Lung (tissue), 12 donors: ENCODE data around the gene PIK3CD. TPM values are rescaled to one million over a fixed set of nuclear protein-coding genes. Genes with fewer than 3 reads are reported as not detected.

Experiments used
- ATAC-seq: fragments of 200-7000 bp; cut with Tn5 transposase; one replicate; pipeline ENCODE4 v1.9.1; 2020; ENCODE audit warnings: moderate number of reproducible peaks; ENCODE audit not compliant: insufficient read depth, low FRiP score
- DNase-seq, 3 donors: peaks; one replicate each; pipeline ENCODE4 v3.0.0-alpha.2; 2013 to 2017
- H3K27ac ChIP-seq, 2 donors: one replicate each; pipeline ENCODE4 v1.5.1; 2013; ENCODE audit warnings: mild to moderate bottlenecking in 2 of 2, moderate library complexity in 2 of 2, control low read depth in 1 of 2, inconsistent platforms in 1 of 2, low read depth in 1 of 2, low read length in 1 of 2
- H3K27me3 ChIP-seq, 3 donors: one replicate each; pipeline ENCODE4 v1.5.1; 2013; ENCODE audit warnings: low read length in 2 of 3; ENCODE audit not compliant: control insufficient read depth in 3 of 3, insufficient read depth in 3 of 3
- H3K36me3 ChIP-seq, 4 donors: one replicate each; pipeline ENCODE4 v1.5.1; 2013; ENCODE audit warnings: low read length in 4 of 4, mild to moderate bottlenecking in 1 of 4, moderate library complexity in 1 of 4; ENCODE audit not compliant: control insufficient read depth in 4 of 4, insufficient read depth in 4 of 4
- H3K4me1 ChIP-seq, 5 donors: one replicate each; pipeline ENCODE4 v1.5.1; 2013; ENCODE audit warnings: low read length in 5 of 5, mild to moderate bottlenecking in 2 of 5, moderate library complexity in 1 of 5; ENCODE audit not compliant: control insufficient read depth in 5 of 5, insufficient read depth in 5 of 5
- H3K4me3 ChIP-seq: one replicate; pipeline ENCODE4 v1.5.1; 2013; ENCODE audit warnings: mild to moderate bottlenecking, control low read depth, moderate library complexity
- H3K9ac ChIP-seq, 2 donors: one replicate each; pipeline ENCODE4 v1.5.1; 2013; ENCODE audit warnings: low read length in 2 of 2, control low read depth in 1 of 2; ENCODE audit not compliant: insufficient read depth in 1 of 2
- H3K9me3 ChIP-seq, 4 donors: one replicate each; pipeline ENCODE4 v1.5.1; 2013; ENCODE audit warnings: low read length in 3 of 4, mild to moderate bottlenecking in 1 of 4, moderate library complexity in 1 of 4; ENCODE audit not compliant: control insufficient read depth in 4 of 4, insufficient read depth in 3 of 4
- WGBS, 2 donors: extraction: QIAGEN DNeasy Blood & Tissue Kit; methylation state at CpG; one replicate each; pipeline ENCODE4 v1.1.7; 2013; 5-methylcytosine and 5-hydroxymethylcytosine counted together
- polyA plus RNA-seq, 2 donors: library from polyadenylated mRNA; stranded (reverse); fragments of 200-250 nt; gene quantifications; one replicate each; pipeline ENCODE4 v1.2.1, GENCODE V29; 2013
- total RNA-seq, 2 donors: library from RNA; depleted of rRNA in 1 of 2; stranded (reverse); fragments of >200 nt in 1 of 2; gene quantifications; one replicate each; pipeline ENCODE4 v1.2.1, GENCODE V29; 2014 to 2021
- TF ChIP-seq, protein P1 (sequence below): IDR thresholded peaks from 2 replicates; pipeline ENCODE4 v1.5.1; 2012; ENCODE audit warnings: mild to moderate bottlenecking; ENCODE audit errors: control extremely low read depth, extremely low read depth
- donor health status: control.
- donor health status: control.
- donor health status: Bipolar disorder and iron deficiency.
- donor health status: healthy.
- donor health status: DM: yes; HTN: yes; CAD: no.

Gene PIK3CD
- total and polyA plus RNA-seq, 4 donors: 7.8 to 29.6 (median 21.8) TPM

DNA sequence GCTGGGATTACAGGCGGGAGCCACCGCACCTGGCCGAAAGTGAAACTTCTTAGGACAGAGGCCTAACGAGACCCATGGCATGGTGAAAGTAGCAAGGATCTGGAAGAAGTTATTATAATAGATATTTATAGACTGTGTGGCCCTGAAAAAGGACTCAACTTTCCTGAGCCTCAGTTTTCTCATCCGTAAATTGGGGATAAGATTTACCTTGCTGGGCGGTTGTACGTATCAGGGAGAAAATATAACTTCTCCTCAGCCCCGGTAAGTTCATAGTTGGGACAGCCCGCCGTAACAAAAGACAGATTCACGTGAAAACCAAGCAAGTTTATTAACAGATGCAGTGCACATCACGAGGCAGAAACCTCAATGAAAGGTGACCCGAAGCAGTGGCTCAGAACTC, 5.5 kb upstream of the PIK3CD start:
- Histone ChIP-seq H3K27me3 (peaks cover 0 to 8% (median 8%) of the 10 kb centered on the region in 3 donors), H3K9ac (no peak overlapping the region), H3K4me3 (no peak overlapping the region), H3K4me1 (peaks cover 0 to 7% (median under 1%) of the 10 kb centered on the region in 5 donors), H3K27ac (no peak overlapping the region), H3K36me3 (no peaks in the 10 kb centered on the region), H3K9me3 (no peaks in the 10 kb centered on the region)
- no peak for ATAC-seq
- no peak for DNase-seq
- TF ChIP-seq, protein P1, sequence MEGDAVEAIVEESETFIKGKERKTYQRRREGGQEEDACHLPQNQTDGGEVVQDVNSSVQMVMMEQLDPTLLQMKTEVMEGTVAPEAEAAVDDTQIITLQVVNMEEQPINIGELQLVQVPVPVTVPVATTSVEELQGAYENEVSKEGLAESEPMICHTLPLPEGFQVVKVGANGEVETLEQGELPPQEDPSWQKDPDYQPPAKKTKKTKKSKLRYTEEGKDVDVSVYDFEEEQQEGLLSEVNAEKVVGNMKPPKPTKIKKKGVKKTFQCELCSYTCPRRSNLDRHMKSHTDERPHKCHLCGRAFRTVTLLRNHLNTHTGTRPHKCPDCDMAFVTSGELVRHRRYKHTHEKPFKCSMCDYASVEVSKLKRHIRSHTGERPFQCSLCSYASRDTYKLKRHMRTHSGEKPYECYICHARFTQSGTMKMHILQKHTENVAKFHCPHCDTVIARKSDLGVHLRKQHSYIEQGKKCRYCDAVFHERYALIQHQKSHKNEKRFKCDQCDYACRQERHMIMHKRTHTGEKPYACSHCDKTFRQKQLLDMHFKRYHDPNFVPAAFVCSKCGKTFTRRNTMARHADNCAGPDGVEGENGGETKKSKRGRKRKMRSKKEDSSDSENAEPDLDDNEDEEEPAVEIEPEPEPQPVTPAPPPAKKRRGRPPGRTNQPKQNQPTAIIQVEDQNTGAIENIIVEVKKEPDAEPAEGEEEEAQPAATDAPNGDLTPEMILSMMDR: no peak
- 93 to 95% methylated on average over 13 of the region's 13 CpGs for WGBS, 2 donors

DNA sequence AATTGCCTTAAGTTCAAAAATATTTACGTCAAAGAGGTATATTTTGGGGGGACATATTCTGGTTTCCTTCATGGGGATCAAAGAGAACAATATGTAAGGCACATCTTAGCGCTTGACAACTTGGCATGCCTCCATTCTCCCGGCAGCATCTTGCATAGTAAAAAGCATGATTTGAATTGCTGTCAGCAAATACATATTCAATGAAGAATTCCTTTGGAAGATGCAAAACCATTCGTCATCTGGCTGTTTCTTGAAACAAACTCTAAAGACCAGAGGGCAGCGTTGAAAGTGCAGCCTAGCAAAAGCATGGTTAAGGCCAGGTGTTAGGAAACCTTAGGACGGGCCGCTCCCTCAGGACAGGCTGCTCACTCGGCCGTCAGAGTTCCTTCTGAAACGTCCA, 3.4 kb upstream of the PIK3CD start:
- H3K4me3 ChIP-seq: no peak overlapping the region
- H3K4me1 ChIP-seq: peaks cover 0 to 7% (median 2%) of the 10 kb centered on the region in 5 donors
- ATAC-seq (no peak), DNase-seq (no peak)
- H3K27ac ChIP-seq: no peak overlapping the region
- TF ChIP-seq, protein P1: no peak
- H3K27me3 ChIP-seq: peaks cover 0 to 21% (median 16%) of the 10 kb centered on the region in 3 donors
- H3K36me3 ChIP-seq: no peaks in the 10 kb centered on the region
- no peaks in the 10 kb centered on the region for H3K9me3 ChIP-seq
- no peak overlapping the region for H3K9ac ChIP-seq
- WGBS, 2 donors: 77 to 90% methylated on average over 10 of the region's 10 CpGs

DNA sequence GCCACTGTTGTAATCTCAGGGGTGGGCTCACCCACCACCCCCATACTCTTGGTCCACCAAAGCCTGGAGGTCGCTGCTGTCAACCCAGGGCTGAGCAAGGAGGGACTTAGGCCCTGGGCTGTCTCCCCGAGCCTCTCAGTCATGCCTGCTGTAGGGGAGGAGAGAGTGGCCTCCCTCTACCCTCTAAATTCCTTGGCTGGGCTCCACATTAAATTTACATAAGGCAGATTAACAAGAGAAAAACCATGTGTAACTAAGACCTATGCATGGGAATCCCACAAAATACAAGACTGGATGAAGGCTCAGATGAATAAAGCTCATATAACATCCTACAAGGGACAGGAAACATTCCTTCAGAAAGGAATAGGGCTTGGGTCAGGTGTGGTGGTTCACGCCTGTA, 1.8 kb upstream of the PIK3CD start:
- ATAC-seq (no peak), DNase-seq (peak in 2 of 3 donors; percentile 35)
- no peaks in the 10 kb centered on the region for H3K36me3 ChIP-seq
- peaks cover 0 to 33% (median 28%) of the 10 kb centered on the region in 3 donors for H3K27me3 ChIP-seq
- H3K4me1 ChIP-seq: peaks cover 0 to 7% (median 0%) of the 10 kb centered on the region in 5 donors
- no peak overlapping the region for H3K9ac ChIP-seq
- 89 to 91% methylated on average over 3 of the region's 3 CpGs for WGBS, 2 donors
- H3K9me3 ChIP-seq: no peaks in the 10 kb centered on the region
- TF ChIP-seq, protein P1: no peak
- no peak overlapping the region for H3K4me3 ChIP-seq
- no peak overlapping the region for H3K27ac ChIP-seq

DNA sequence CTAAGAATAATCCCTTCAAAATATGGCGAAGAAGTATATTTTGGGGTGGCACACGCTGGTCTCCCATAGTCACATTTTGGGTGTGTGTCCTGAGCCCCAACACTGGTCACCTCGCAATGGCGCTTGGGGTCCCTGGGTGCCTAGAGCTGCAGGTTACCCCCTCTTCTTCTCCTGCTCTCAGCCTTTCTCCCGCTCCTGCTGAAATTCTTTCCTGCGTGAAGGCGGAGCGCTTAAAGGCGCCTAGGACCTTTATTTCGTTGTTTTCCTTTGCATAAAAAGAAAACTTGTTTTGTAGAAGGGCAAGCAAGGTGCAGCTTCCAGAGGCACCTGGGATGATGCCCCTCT, 339 bp upstream of the PIK3CD start:
- H3K9me3 ChIP-seq: no peaks in the 10 kb centered on the region
- H3K4me1 ChIP-seq: peaks cover 0 to 7% (median 0%) of the 10 kb centered on the region in 5 donors
- no peak overlapping the region for H3K4me3 ChIP-seq
- no peaks in the 10 kb centered on the region for H3K36me3 ChIP-seq
- no peak overlapping the region for H3K27ac ChIP-seq
- DNase-seq (no peak), ATAC-seq (no peak)
- no peak overlapping the region for H3K9ac ChIP-seq
- WGBS, 2 donors: 18 to 21% methylated on average over 10 of the region's 10 CpGs
- H3K27me3 ChIP-seq: peaks cover 0 to 33% (median 28%) of the 10 kb centered on the region in 3 donors
- TF ChIP-seq, protein P1: no peak
